ENCODE results near the gene PTPRN2.
"Not testable (repeated sequence)": the region's sequence is repeated elsewhere in the genome, so short reads cannot be mapped to it uniquely, and the experiment has no call there.

The PTPRN2 gene

GRCh38 chr7:158343936-158344455 is 243.6 kb downstream of the PTPRN2 start:
- no peak for TF ChIP-seq CTCF (IDR thresholded peaks at IDR 0.05)
- Histone ChIP-seq H3K4me3 (no peak overlapping the region), H3K27ac (no peak overlapping the region)
- no peak for DNase-seq (ENCODE audit: low spot score)

- Histone ChIP-seq H3K4me3 (no peak overlapping the region), H3K27ac (no peak overlapping the region)
- no peak for TF ChIP-seq CTCF (IDR thresholded peaks at IDR 0.05)
- no peak for DNase-seq (ENCODE audit: low spot score)
Observed at GRCh38 chr7:158343526-158343925, 244.1 kb downstream of the PTPRN2 start.

GRCh38 chr7:158341097-158341496 is 246.5 kb downstream of the PTPRN2 start:
- not testable (repeated sequence) for H3K27ac ChIP-seq; DNase-seq (ENCODE audit: low spot score)

GRCh38 chr7:158336952-158337351 is 250.7 kb downstream of the PTPRN2 start:
- not testable (repeated sequence) for H3K4me3 ChIP-seq; H3K27ac ChIP-seq; DNase-seq (ENCODE audit: low spot score)

More at GRCh38 chr7:158341097-158341496, 246.5 kb downstream of the PTPRN2 start:
- not testable (repeated sequence) for H3K4me3 ChIP-seq

GRCh38 chr7:158332516-158332915 is 255.1 kb downstream of the PTPRN2 start:
- DNase-seq (ENCODE audit: low spot score); H3K27ac ChIP-seq; H3K4me3 ChIP-seq: not testable (repeated sequence)

- not testable (repeated sequence) for H3K4me3 ChIP-seq, H3K27ac ChIP-seq
- DNase-seq (ENCODE audit: low spot score) = peak; percentile 49
Observed at GRCh38 chr7:158331826-158332450, 255.7 kb downstream of the PTPRN2 start.

- H3K27ac ChIP-seq = no peak overlapping the region
- H3K4me3 ChIP-seq = no peak overlapping the region
- TF ChIP-seq CTCF (IDR thresholded peaks at IDR 0.05) = no peak
- DNase-seq (ENCODE audit: low spot score) = no peak
Observed at GRCh38 chr7:158329686-158330085, 257.9 kb downstream of the PTPRN2 start.

- Histone ChIP-seq H3K27ac (no peak overlapping the region), H3K4me3 (no peak overlapping the region)
- peak; percentile 64 for DNase-seq (ENCODE audit: low spot score)
- TF ChIP-seq CTCF (IDR thresholded peaks at IDR 0.05) = no peak
Observed at GRCh38 chr7:158329014-158329610, 258.5 kb downstream of the PTPRN2 start.

GRCh38 chr7:158328376-158329013 is 259.1 kb downstream of the PTPRN2 start:
- H3K27ac ChIP-seq = no peak overlapping the region
- no peak for TF ChIP-seq CTCF (IDR thresholded peaks at IDR 0.05)
- H3K4me3 ChIP-seq = no peak overlapping the region
- peak; percentile 52 for DNase-seq (ENCODE audit: low spot score)
